GM12878 (cell line): ENCODE data around the gene PPP6R2. TPM values are rescaled to one million over a fixed set of nuclear protein-coding genes. Genes with fewer than 3 reads are reported as not detected.
A peak's percentile ranks its signal among the peaks of the same experiment; 100 is the strongest.

Experiments
- BCL11A ChIP-seq: IDR thresholded peaks from 2 replicates; pipeline ENCODE4 v1.6.1; 2011; ENCODE audit warnings: low read depth, low read length
- CBFB ChIP-seq: IDR thresholded peaks from 2 replicates; pipeline ENCODE4 v1.6.1; 2016; ENCODE audit warnings: antibody characterized with exemption, low read depth
- CBX3 ChIP-seq: fragments of 200-600 bp; sonication (generic); IDR thresholded peaks from 2 replicates; pipeline ENCODE4 v1.6.1; 2016; ENCODE audit warnings: low read depth, borderline replicate concordance
- CREM ChIP-seq: IDR thresholded peaks from 2 replicates; pipeline ENCODE4 v1.6.1; 2014; ENCODE audit warnings: antibody characterized with exemption, low read depth
- EZH2 ChIP-seq: IDR thresholded peaks from 2 replicates; pipeline ENCODE4 v1.6.1; 2012; ENCODE audit warnings: low read depth, mild to moderate bottlenecking, control low read depth, inconsistent platforms, low read length, borderline replicate concordance; ENCODE audit not compliant: control insufficient read depth
- HCFC1 ChIP-seq: fragments of 150-350 bp; IDR thresholded peaks from 2 replicates; pipeline ENCODE4 v1.6.1; 2014; ENCODE audit warnings: low read length
- IKZF2 ChIP-seq, 2 experiments: fragments of 450-650 bp; IDR thresholded peaks; 2 replicates each; pipeline ENCODE4 v1.6.1; 2017; ENCODE audit warnings: mild to moderate bottlenecking in 2 of 2, moderate library complexity in 2 of 2
- NFXL1 ChIP-seq: fragments of 450-650 bp; IDR thresholded peaks from 2 replicates; pipeline ENCODE4 v1.6.1; 2017; ENCODE audit warnings: antibody characterized with exemption, mild to moderate bottlenecking, borderline replicate concordance
- NR2C1 ChIP-seq: fragments of 450-650 bp; IDR thresholded peaks from 2 replicates; pipeline ENCODE4 v1.6.1; 2017; ENCODE audit warnings: antibody characterized with exemption, mild to moderate bottlenecking, moderate library complexity
- NR2F1 ChIP-seq: fragments of 450-650 bp; conservative IDR thresholded peaks from 2 replicates; pipeline ENCODE4 v1.6.1; 2017; ENCODE audit warnings: mild to moderate bottlenecking
- PML ChIP-seq: IDR thresholded peaks from 2 replicates; pipeline ENCODE4 v1.6.1; 2012; ENCODE audit warnings: low read length, inconsistent platforms
- RAD51 ChIP-seq: fragments of 450-650 bp; IDR thresholded peaks from 2 replicates; pipeline ENCODE4 v1.6.1; 2016; ENCODE audit warnings: moderate library complexity, mild to moderate bottlenecking, inconsistent platforms
- RFX5 ChIP-seq: IDR thresholded peaks from 2 replicates; pipeline ENCODE4 v1.6.1; 2011; ENCODE audit warnings: low read depth, low read length, improper control_type of control experiment
- SMC3 ChIP-seq: IDR thresholded peaks from 2 replicates; pipeline ENCODE4 v1.6.1; 2011; ENCODE audit warnings: low read length, improper control_type of control experiment, borderline replicate concordance
- SRF ChIP-seq, 2 experiments: IDR thresholded peaks; 2 replicates each; pipeline ENCODE4 v1.6.1; 2011; ENCODE audit warnings: low read depth in 2 of 2, low read length in 2 of 2, mild to moderate bottlenecking in 1 of 2, moderate library complexity in 1 of 2
- ZZZ3 ChIP-seq: IDR thresholded peaks from 2 replicates; pipeline ENCODE4 v1.6.1; 2011; ENCODE audit warnings: low read depth; ENCODE audit not compliant: control insufficient read depth, insufficient read length
- polyA plus RNA-seq, 11 experiments: library from polyadenylated mRNA; depleted of rRNA in 4 of 11; unstranded in 6 of 11; stranded (reverse) in 5 of 11; fragments of >200 nt; fragmentation: Nextera tagmentation in 4 of 11; fragmentation: Illumina TruSeq in 1 of 11; extraction: Ambion mirVana in 4 of 11; extraction: Trizol in 1 of 11; gene quantifications; 1 replicate in 1 of 11; 2 replicates in 10 of 11; pipeline versions ENCODE4 v1.2.1 to v1.2.3, GENCODE V29; 2011 to 2016; ENCODE audit warnings: inconsistent platforms in 2 of 11, missing spikeins in 2 of 11, low read depth in 1 of 11
- total RNA-seq, 4 experiments: library from RNA; depleted of rRNA in 3 of 4; stranded (reverse); fragments of >200 nt in 3 of 4; fragmentation: Illumina TruSeq in 1 of 4; extraction: Trizol in 1 of 4; gene quantifications; 2 replicates each; pipeline versions ENCODE4 v1.2.1 to v1.2.3, GENCODE V29; 2013 to 2021
- TF ChIP-seq, protein P1 (sequence below): fragments of 450-650 bp; formaldehyde crosslinking; IDR thresholded peaks from 2 replicates; pipeline ENCODE4 v1.4.0; 2020; ENCODE audit warnings: mild to moderate bottlenecking, moderate library complexity
- TF ChIP-seq, protein P2 (sequence below): IDR thresholded peaks from 2 replicates; pipeline ENCODE4 v1.6.1; 2012; ENCODE audit warnings: improper control_type of control experiment, low read depth, low read length; ENCODE audit not compliant: insufficient replicate concordance
- TF ChIP-seq, protein P3 (sequence below): fragments of 450-650 bp; IDR thresholded peaks from 2 replicates; pipeline ENCODE4 v1.6.1; 2017; ENCODE audit warnings: borderline replicate concordance
- TF ChIP-seq, protein P4 (sequence below): IDR thresholded peaks from 2 replicates; pipeline ENCODE4 v1.6.1; 2011; ENCODE audit warnings: mild to moderate bottlenecking, low read depth, low read length, moderate library complexity; ENCODE audit not compliant: insufficient replicate concordance

The PPP6R2 gene
- total and polyA plus RNA-seq, 10 of the 15 experiments (the other 5 are each of a cell fraction or from before 2014, with no cell fraction given), result 0.29 to 52.6 (median 25.4) TPM

DNA sequence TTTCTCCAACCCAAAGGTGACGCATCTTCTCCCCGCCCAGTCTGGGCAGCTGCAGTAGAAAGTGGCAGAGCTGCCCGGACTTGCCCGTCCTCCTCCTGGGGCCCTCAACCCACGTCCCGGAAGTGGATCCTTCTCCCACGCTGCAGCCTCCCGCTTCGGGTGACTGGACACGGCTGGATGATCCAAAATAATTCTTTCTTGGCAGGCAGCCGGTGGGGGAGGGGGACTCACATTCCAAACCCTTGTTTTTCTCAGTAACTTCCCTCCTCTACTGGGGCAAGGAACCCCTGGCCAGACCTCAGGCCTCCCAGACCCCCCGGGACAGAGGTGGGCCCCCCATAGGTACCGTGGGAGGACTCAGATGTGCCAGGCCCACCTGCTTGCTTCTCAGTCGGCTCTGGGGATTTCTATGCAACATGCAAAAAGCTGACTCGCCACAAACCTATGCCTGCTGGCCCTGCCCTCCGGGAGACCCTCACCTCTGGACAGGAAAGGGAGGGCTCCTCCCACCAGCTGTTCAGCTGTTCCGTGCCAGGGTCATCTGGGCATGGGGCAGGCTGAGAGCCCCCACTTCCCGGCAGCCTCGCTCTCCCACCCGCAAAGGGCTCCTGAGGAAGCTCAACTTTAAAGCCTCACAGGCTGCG lies 37.1 kb upstream of the PPP6R2 start (continued):
- TF ChIP-seq, protein P1, sequence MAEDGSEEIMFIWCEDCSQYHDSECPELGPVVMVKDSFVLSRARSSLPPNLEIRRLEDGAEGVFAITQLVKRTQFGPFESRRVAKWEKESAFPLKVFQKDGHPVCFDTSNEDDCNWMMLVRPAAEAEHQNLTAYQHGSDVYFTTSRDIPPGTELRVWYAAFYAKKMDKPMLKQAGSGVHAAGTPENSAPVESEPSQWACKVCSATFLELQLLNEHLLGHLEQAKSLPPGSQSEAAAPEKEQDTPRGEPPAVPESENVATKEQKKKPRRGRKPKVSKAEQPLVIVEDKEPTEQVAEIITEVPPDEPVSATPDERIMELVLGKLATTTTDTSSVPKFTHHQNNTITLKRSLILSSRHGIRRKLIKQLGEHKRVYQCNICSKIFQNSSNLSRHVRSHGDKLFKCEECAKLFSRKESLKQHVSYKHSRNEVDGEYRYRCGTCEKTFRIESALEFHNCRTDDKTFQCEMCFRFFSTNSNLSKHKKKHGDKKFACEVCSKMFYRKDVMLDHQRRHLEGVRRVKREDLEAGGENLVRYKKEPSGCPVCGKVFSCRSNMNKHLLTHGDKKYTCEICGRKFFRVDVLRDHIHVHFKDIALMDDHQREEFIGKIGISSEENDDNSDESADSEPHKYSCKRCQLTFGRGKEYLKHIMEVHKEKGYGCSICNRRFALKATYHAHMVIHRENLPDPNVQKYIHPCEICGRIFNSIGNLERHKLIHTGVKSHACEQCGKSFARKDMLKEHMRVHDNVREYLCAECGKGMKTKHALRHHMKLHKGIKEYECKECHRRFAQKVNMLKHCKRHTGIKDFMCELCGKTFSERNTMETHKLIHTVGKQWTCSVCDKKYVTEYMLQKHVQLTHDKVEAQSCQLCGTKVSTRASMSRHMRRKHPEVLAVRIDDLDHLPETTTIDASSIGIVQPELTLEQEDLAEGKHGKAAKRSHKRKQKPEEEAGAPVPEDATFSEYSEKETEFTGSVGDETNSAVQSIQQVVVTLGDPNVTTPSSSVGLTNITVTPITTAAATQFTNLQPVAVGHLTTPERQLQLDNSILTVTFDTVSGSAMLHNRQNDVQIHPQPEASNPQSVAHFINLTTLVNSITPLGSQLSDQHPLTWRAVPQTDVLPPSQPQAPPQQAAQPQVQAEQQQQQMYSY, result no peak
- TF ChIP-seq NR2F1 (peak; percentile 50; the same call in 1 of the 2 replicates), HCFC1 (no peak), SMC3 (no peak), ZZZ3 (no peak), NR2C1 (peak; percentile 70), EZH2 (no peak), PML (no peak), RAD51 (no peak), CBFB (0 out of 2 replicates have a peak, but pooled peaks have one; percentile 25), RFX5 (no peak), NFXL1 (no peak), CREM (no peak; the same call in 1 of the 2 replicates), SRF (IDR thresholded peaks at IDR 0.05; ENCODE audit: low read depth in 2 of 2, low read length in 2 of 2) (no peak), IKZF2 (IDR thresholded peaks at IDR 0.05) (peak; percentile 87 to 90; a peak in 3 of 4 replicates), CBX3 (no peak), BCL11A (no peak)
- TF ChIP-seq, protein P2, sequence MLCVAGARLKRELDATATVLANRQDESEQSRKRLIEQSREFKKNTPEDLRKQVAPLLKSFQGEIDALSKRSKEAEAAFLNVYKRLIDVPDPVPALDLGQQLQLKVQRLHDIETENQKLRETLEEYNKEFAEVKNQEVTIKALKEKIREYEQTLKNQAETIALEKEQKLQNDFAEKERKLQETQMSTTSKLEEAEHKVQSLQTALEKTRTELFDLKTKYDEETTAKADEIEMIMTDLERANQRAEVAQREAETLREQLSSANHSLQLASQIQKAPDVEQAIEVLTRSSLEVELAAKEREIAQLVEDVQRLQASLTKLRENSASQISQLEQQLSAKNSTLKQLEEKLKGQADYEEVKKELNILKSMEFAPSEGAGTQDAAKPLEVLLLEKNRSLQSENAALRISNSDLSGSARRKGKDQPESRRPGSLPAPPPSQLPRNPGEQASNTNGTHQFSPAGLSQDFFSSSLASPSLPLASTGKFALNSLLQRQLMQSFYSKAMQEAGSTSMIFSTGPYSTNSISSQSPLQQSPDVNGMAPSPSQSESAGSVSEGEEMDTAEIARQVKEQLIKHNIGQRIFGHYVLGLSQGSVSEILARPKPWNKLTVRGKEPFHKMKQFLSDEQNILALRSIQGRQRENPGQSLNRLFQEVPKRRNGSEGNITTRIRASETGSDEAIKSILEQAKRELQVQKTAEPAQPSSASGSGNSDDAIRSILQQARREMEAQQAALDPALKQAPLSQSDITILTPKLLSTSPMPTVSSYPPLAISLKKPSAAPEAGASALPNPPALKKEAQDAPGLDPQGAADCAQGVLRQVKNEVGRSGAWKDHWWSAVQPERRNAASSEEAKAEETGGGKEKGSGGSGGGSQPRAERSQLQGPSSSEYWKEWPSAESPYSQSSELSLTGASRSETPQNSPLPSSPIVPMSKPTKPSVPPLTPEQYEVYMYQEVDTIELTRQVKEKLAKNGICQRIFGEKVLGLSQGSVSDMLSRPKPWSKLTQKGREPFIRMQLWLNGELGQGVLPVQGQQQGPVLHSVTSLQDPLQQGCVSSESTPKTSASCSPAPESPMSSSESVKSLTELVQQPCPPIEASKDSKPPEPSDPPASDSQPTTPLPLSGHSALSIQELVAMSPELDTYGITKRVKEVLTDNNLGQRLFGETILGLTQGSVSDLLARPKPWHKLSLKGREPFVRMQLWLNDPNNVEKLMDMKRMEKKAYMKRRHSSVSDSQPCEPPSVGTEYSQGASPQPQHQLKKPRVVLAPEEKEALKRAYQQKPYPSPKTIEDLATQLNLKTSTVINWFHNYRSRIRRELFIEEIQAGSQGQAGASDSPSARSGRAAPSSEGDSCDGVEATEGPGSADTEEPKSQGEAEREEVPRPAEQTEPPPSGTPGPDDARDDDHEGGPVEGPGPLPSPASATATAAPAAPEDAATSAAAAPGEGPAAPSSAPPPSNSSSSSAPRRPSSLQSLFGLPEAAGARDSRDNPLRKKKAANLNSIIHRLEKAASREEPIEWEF, result no peak
- TF ChIP-seq, protein P3, sequence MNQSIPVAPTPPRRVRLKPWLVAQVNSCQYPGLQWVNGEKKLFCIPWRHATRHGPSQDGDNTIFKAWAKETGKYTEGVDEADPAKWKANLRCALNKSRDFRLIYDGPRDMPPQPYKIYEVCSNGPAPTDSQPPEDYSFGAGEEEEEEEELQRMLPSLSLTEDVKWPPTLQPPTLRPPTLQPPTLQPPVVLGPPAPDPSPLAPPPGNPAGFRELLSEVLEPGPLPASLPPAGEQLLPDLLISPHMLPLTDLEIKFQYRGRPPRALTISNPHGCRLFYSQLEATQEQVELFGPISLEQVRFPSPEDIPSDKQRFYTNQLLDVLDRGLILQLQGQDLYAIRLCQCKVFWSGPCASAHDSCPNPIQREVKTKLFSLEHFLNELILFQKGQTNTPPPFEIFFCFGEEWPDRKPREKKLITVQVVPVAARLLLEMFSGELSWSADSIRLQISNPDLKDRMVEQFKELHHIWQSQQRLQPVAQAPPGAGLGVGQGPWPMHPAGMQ, result no peak
- TF ChIP-seq, protein P4, sequence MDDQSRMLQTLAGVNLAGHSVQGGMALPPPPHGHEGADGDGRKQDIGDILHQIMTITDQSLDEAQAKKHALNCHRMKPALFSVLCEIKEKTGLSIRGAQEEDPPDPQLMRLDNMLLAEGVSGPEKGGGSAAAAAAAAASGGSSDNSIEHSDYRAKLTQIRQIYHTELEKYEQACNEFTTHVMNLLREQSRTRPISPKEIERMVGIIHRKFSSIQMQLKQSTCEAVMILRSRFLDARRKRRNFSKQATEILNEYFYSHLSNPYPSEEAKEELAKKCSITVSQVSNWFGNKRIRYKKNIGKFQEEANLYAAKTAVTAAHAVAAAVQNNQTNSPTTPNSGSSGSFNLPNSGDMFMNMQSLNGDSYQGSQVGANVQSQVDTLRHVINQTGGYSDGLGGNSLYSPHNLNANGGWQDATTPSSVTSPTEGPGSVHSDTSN, result no peak
